GM12801 (cell line): ENCODE data around the gene SRP19.

ENCODE experiments used
- CTCF ChIP-seq: IDR thresholded peaks from one replicate; pipeline ENCODE4 v1.5.1; 2011; ENCODE audit warnings: control low read depth; ENCODE audit not compliant: insufficient read length; ENCODE audit errors: extremely low read depth

SRP19 gene

GRCh38 chr5:112910529-112910928 lies 49.4 kb downstream of the SRP19 start:
- no peak for TF ChIP-seq CTCF

GRCh38 chr5:112914584-112914983 lies 53.5 kb downstream of the SRP19 start:
- TF ChIP-seq CTCF = no peak

- TF ChIP-seq CTCF = no peak
Measured at GRCh38 chr5:112915831-112916230, 54.7 kb downstream of the SRP19 start.

GRCh38 chr5:112917453-112917995 lies 56.4 kb downstream of the SRP19 start:
- TF ChIP-seq CTCF = no peak

GRCh38 chr5:112918136-112918535 lies 57.0 kb downstream of the SRP19 start:
- no peak for TF ChIP-seq CTCF

- no peak for TF ChIP-seq CTCF
Measured at GRCh38 chr5:112918679-112919078, 57.6 kb downstream of the SRP19 start.
